Naive thymus-derived CD4-positive, alpha-beta T cell (primary cell): Measurements from ENCODE around the gene ABI1. TPM values are rescaled to one million over a fixed set of nuclear protein-coding genes. Genes with fewer than 3 reads are reported as not detected.

ENCODE experiments used
- ATAC-seq: fragments of 150-1000 bp; cut with Tn5 transposase; 2 replicates; pipeline ENCODE4 v1.10.0; 2021; ENCODE audit warnings: mild to moderate bottlenecking, moderate library complexity
- CTCF ChIA-PET: fragments of 350-600 bp; sonication (Branson Sonifier 250); formaldehyde crosslinking; loops from one replicate; lab custom pipeline; 2021; ENCODE audit warnings: antibody characterized with exemption; lab: Charles Lee
- POLR2A ChIA-PET: fragments of 350-600 bp; sonication (Branson Sonifier 250); formaldehyde crosslinking; loops from one replicate; lab custom pipeline; 2021; ENCODE audit warnings: antibody characterized with exemption, inconsistent platforms; lab: Charles Lee
- DNase-seq, 9 donors: peaks; one replicate each; pipeline versions ENCODE4 v3.0.0 to v3.0.0-alpha.2; 2020 to 2022; ENCODE audit warnings: mixed read lengths in 1 of 9
- H3K27ac ChIP-seq: one replicate; pipeline ENCODE4 v1.7.0; 2013; ENCODE audit warnings: mild to moderate bottlenecking, low read depth, low read length, moderate library complexity
- H3K27me3 ChIP-seq, 2 donors: one replicate each; pipeline ENCODE4 v1.7.0; 2013; ENCODE audit warnings: low read length in 2 of 2, mild to moderate bottlenecking in 2 of 2, moderate library complexity in 2 of 2; ENCODE audit not compliant: control insufficient read depth in 2 of 2, insufficient read depth in 2 of 2
- H3K36me3 ChIP-seq, 3 experiments: 1 replicate in 2 of 3; 2 replicates in 1 of 3; pipeline ENCODE4 v1.7.0; 2013; ENCODE audit warnings: low read length in 3 of 3, mild to moderate bottlenecking in 3 of 3, moderate library complexity in 1 of 3; ENCODE audit not compliant: insufficient read depth in 3 of 3, control insufficient read depth in 2 of 3
- H3K4me1 ChIP-seq, 2 donors: one replicate each; pipeline ENCODE4 v1.7.0; 2013; ENCODE audit warnings: low read length in 2 of 2, mild to moderate bottlenecking in 2 of 2, moderate library complexity in 1 of 2; ENCODE audit not compliant: control insufficient read depth in 2 of 2, insufficient read depth in 2 of 2
- H3K4me3 ChIP-seq: 2 replicates; pipeline ENCODE4 v1.7.0; 2013; ENCODE audit warnings: mild to moderate bottlenecking, low read length
- H3K9me3 ChIP-seq, 3 experiments: 1 replicate in 2 of 3; 2 replicates in 1 of 3; pipeline ENCODE4 v1.7.0; 2013; ENCODE audit warnings: low read length in 3 of 3; ENCODE audit not compliant: control insufficient read depth in 2 of 3
- H3K27ac Mint-ChIP-seq, 9 donors: one replicate each; pipeline ENCODE4 v1.8.0; 2020 to 2022; ENCODE audit warnings: mixed read lengths in 9 of 9, mild to moderate bottlenecking in 8 of 9, moderate library complexity in 5 of 9, inconsistent platforms in 2 of 9
- H3K27me3 Mint-ChIP-seq, 5 donors: one replicate each; pipeline ENCODE4 v1.8.0; 2021 to 2022; ENCODE audit warnings: mixed read lengths in 5 of 5, mild to moderate bottlenecking in 1 of 5
- H3K36me3 Mint-ChIP-seq, 5 donors: one replicate each; pipeline ENCODE4 v1.8.0; 2020 to 2022; ENCODE audit warnings: mixed read lengths in 5 of 5, mild to moderate bottlenecking in 3 of 5, inconsistent platforms in 1 of 5
- H3K4me1 Mint-ChIP-seq, 7 donors: one replicate each; pipeline ENCODE4 v1.8.0; 2020 to 2022; ENCODE audit warnings: mixed read lengths in 7 of 7, mild to moderate bottlenecking in 3 of 7, inconsistent platforms in 1 of 7
- H3K4me3 Mint-ChIP-seq, 10 donors: one replicate each; pipeline ENCODE4 v1.8.0; 2020 to 2022; ENCODE audit warnings: mild to moderate bottlenecking in 10 of 10, mixed read lengths in 10 of 10, moderate library complexity in 6 of 10, inconsistent platforms in 2 of 10
- H3K9me3 Mint-ChIP-seq, 11 donors: one replicate each; pipeline ENCODE4 v1.8.0; 2020 to 2022; ENCODE audit warnings: mixed read lengths in 11 of 11, mild to moderate bottlenecking in 4 of 11, inconsistent platforms in 1 of 11, moderate library complexity in 1 of 11
- intact Hi-C, 2 donors: fragments of 100-400 bp; cut with micrococcal nuclease; formaldehyde crosslinking; loops; one replicate each; pipeline ENCODE4 v1.15.1; 2023
- polyA plus RNA-seq, 2 donors: library from polyadenylated mRNA; unstranded; fragments of 300-500 nt; fragmentation: Illumina TruSeq; gene quantifications; one replicate each; pipeline ENCODE4 v1.2.3, GENCODE V29; 2021
- total RNA-seq, 6 experiments: library from RNA in 5 of 6; stranded (reverse) in 5 of 6; gene quantifications; 1 replicate in 5 of 6; 2 replicates in 1 of 6; pipeline ENCODE4 v1.2.3 and lab custom pipeline; 2021 to 2026

The ABI1 gene
- total and polyA plus RNA-seq, 7 experiments from 2014 or later, result 61.9 to 73.7 (median 66.0) TPM

DNA sequence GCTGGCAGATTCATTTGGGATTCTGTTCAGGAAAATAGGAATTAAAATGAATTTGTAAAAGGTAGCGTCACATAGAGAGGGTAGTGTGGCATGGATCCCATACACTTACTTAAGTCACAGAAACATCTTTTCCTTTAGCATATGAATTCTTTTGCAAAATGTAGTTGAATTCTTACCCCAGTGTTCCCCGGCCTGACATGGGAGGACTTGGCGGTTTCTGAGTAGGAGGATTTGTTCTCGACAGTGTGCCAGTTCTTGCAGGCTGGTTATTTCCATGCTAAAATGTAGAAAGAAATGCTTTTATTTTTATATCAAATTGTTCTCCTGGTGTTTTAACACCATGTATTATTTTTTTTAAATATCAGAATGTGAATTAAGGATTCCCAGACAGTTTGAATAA lies 90.7 kb downstream of the ABI1 start:
- ATAC-seq, result no peak
- H3K4me1 Mint-ChIP-seq, result peaks cover 11 to 53% (median 42%) of the 10 kb centered on the region in 7 donors
- no peak overlapping the region for H3K4me3 Mint-ChIP-seq
- POLR2A ChIA-PET, result no interaction called here
- CTCF ChIA-PET, result no interaction called here
- H3K9me3 ChIP-seq, result no peaks in the 10 kb centered on the region
- no peak overlapping the region for H3K27ac ChIP-seq
- H3K4me3 ChIP-seq, result no peak overlapping the region
- no peaks in the 10 kb centered on the region for H3K27me3 ChIP-seq
- H3K36me3 ChIP-seq, result peaks cover 0 to 12% (median 4%) of the 10 kb centered on the region in 3 experiments
- no peaks in the 10 kb centered on the region for H3K27me3 Mint-ChIP-seq
- no peaks in the 10 kb centered on the region for H3K4me1 ChIP-seq
- no peaks in the 10 kb centered on the region for H3K9me3 Mint-ChIP-seq
- intact Hi-C loops, result no loop called here
- H3K27ac Mint-ChIP-seq, result no peak overlapping the region
- no peak for DNase-seq
- peaks cover 4 to 25% (median 10%) of the 10 kb centered on the region in 5 donors for H3K36me3 Mint-ChIP-seq

DNA sequence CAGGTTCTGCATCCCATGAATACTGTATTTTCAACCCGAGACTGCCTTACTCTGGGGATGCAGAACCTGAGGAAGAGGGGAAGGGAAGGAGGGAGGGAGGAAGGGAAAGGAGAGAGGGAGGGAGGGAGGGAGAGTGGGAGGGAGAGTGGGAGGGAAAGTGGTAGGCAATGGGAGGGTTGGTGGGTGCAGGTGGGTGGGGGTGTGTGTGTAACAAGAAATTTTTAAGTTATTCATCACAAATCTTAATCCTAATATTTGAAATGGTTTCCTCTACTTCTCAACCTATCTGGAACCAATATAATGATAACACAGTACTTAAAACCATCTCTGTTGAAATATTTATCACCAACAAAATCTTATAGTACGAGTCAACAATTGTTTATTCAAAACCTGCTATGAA lies 95.2 kb downstream of the ABI1 start:
- no peaks in the 10 kb centered on the region for H3K9me3 ChIP-seq
- Mint-ChIP-seq H3K27me3 (no peaks in the 10 kb centered on the region), H3K4me1 (peaks cover 0 to 18% (median 15%) of the 10 kb centered on the region in 7 donors), H3K4me3 (no peak overlapping the region), H3K36me3 (peaks cover 4 to 39% (median 15%) of the 10 kb centered on the region in 5 donors), H3K27ac (peak overlapping the region in 3 of 9 donors; percentile 19 to 62 (median 47)), H3K9me3 (no peaks in the 10 kb centered on the region)
- no peak for DNase-seq
- H3K36me3 ChIP-seq, result peaks cover 0 to 33% (median 15%) of the 10 kb centered on the region in 3 experiments
- no peak overlapping the region for H3K4me3 ChIP-seq
- H3K4me1 ChIP-seq, result no peaks in the 10 kb centered on the region
- no peaks in the 10 kb centered on the region for H3K27me3 ChIP-seq
- ChIA-PET CTCF (no interaction called here), POLR2A (no interaction called here)
- intact Hi-C loops, result no loop called here
- H3K27ac ChIP-seq, result no peak overlapping the region
- no peak for ATAC-seq

DNA sequence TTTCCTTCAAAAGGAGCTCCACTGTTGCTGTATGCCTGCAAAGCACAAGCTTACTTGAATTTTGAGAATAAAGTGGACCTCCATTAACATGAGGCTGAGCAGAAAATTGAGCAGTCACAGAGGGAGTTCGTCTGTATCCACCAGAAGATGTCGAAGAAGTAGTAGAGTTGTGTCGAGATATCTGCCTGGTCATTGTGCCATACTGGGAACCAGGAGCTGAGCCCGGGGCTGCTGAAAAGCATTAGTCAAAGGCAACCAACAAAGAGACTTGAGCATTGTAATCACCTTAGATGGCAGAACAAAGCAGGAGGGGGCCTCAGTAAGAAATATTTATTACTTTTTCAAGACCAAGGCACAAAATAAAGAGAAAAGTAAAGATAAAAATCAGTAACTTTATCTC lies 101.8 kb downstream of the ABI1 start:
- H3K27ac Mint-ChIP-seq, result peak overlapping the region in 4 of 9 donors; percentile 13 to 62 (median 42)
- H3K4me3 ChIP-seq, result no peak overlapping the region
- no peaks in the 10 kb centered on the region for H3K9me3 Mint-ChIP-seq
- H3K4me1 ChIP-seq, result no peaks in the 10 kb centered on the region
- H3K27me3 ChIP-seq, result no peaks in the 10 kb centered on the region
- ATAC-seq (no peak), DNase-seq (no peak)
- H3K36me3 Mint-ChIP-seq, result peaks cover 7 to 32% (median 12%) of the 10 kb centered on the region in 5 donors
- peaks cover under 1 to 13% (median 10%) of the 10 kb centered on the region in 7 donors for H3K4me1 Mint-ChIP-seq
- H3K27me3 Mint-ChIP-seq, result no peaks in the 10 kb centered on the region
- ChIA-PET POLR2A (no interaction called here), CTCF (no interaction called here)
- no peak overlapping the region for H3K27ac ChIP-seq
- no peak overlapping the region for H3K4me3 Mint-ChIP-seq
- peaks cover 0 to 22% (median 4%) of the 10 kb centered on the region in 3 experiments for H3K36me3 ChIP-seq
- intact Hi-C loops, result loop anchor here in 1 of 2 donors (10.0 kb wide), 1 partner anchor 376 kb away; no protein-coding TSS in a partner anchor
- H3K9me3 ChIP-seq, result no peaks in the 10 kb centered on the region

DNA sequence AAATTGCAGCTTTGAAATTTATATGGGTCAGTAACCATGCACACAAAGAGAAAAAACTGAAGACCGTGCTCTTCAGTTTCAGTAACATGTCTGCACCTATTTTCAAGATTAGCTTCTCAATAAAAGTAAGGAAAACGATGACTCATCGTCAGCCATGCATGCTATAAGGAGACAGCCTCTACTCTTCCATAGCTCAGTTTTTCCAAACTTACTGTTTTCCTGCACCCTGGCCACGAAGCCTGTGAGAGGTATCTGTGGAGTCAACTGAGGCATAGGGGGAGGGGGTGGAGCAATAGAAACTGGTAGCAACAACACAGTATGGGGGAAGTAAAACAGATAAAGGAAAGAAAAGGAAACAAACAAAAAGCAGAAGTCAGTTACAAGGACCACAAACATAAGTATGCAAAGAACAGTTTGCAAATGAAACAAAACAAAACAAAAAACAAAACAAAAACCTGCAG lies 105.3 kb downstream of the ABI1 start:
- Mint-ChIP-seq H3K4me3 (peak overlapping the region in 1 of 10 donors; percentile 44), H3K4me1 (peaks cover 1 to 22% (median 4%) of the 10 kb centered on the region in 7 donors), H3K9me3 (no peaks in the 10 kb centered on the region), H3K27ac (peak overlapping the region in 7 of 9 donors; percentile 32 to 78 (median 68)), H3K36me3 (peaks cover 5 to 23% (median 9%) of the 10 kb centered on the region in 5 donors), H3K27me3 (no peaks in the 10 kb centered on the region)
- H3K4me3 ChIP-seq, result no peak overlapping the region
- DNase-seq (no peak), ATAC-seq (no peak)
- CTCF ChIA-PET, result no interaction called here
- POLR2A ChIA-PET, result interaction anchor here (0.9 kb wide), 1 partner anchor 15 kb away, joined by 3 read pairs; no protein-coding TSS in a partner anchor
- H3K27ac ChIP-seq, result no peak overlapping the region
- intact Hi-C loops, result loop anchor here in 1 of 2 donors (10.0 kb wide), 1 partner anchor 379 kb away; no protein-coding TSS in a partner anchor
- H3K9me3 ChIP-seq, result no peaks in the 10 kb centered on the region
- H3K4me1 ChIP-seq, result no peaks in the 10 kb centered on the region
- H3K36me3 ChIP-seq, result peaks cover 0 to 20% (median 0%) of the 10 kb centered on the region in 3 experiments
- H3K27me3 ChIP-seq, result no peaks in the 10 kb centered on the region

DNA sequence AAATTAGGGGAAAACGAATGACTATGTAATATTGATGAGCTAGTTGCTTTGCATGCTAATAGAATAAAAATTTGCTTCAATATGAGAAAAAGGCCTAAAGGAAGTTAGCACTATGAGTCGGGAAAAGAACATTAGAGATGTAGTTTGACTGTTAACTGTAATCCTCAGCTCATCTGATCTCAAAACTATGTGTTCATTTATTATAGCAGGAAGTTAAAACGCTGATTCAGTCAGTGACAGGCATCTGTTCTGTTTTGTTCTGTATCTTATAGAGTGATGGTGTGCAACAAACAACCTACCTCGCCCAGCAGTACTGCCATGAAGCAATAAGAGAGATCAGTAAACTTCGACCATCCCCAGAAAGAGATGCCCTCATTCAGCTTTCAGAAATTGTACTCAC lies 114.7 kb downstream of the ABI1 start:
- POLR2A ChIA-PET, result interaction anchor here (0.6 kb wide), 1 partner anchor 137 kb away, joined by 3 read pairs; no protein-coding TSS in a partner anchor
- peaks cover 0 to 25% (median 8%) of the 10 kb centered on the region in 3 experiments for H3K36me3 ChIP-seq
- intact Hi-C loops, result loop anchor here in 1 of 2 donors (5.0 kb wide), 1 partner anchor 116 kb away; the partner anchor contains the start of gene ABI1
- no peaks in the 10 kb centered on the region for H3K4me1 ChIP-seq
- Mint-ChIP-seq H3K36me3 (peaks cover 0 to 49% (median 24%) of the 10 kb centered on the region in 5 donors), H3K9me3 (peaks cover 0 to 4% (median 0%) of the 10 kb centered on the region in 11 donors), H3K27me3 (no peaks in the 10 kb centered on the region), H3K4me1 (peaks cover 0 to 35% (median 0%) of the 10 kb centered on the region in 7 donors), H3K4me3 (no peak overlapping the region), H3K27ac (peak overlapping the region in 7 of 9 donors; percentile 2 to 77 (median 39))
- H3K9me3 ChIP-seq, result no peaks in the 10 kb centered on the region
- H3K4me3 ChIP-seq, result no peak overlapping the region
- DNase-seq, result no peak
- CTCF ChIA-PET, result no interaction called here
- no peak overlapping the region for H3K27ac ChIP-seq
- H3K27me3 ChIP-seq, result no peaks in the 10 kb centered on the region
- no peak for ATAC-seq

DNA sequence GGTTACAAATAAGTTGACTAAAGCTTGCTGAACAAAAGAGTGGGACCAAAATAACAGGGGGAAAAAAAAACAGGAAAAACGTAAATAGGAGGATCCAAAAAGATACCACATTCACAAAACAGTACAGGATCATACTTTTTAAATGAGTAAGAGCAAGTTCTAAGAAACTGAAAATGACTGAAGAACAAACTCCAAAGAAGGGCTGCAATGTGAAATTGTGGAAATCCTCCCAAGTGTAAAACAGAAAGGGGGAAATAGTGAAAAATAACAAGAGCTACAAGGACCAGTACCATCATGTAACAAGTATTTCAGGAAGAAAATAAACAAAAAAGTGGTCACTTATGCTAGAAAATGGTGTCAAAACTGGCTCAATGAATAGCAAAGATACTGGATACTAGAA lies 116.9 kb downstream of the ABI1 start:
- Mint-ChIP-seq H3K9me3 (peaks cover 0 to 4% (median 0%) of the 10 kb centered on the region in 11 donors), H3K36me3 (peaks cover 0 to 60% (median 31%) of the 10 kb centered on the region in 5 donors), H3K4me1 (peaks cover 0 to 55% (median 0%) of the 10 kb centered on the region in 7 donors), H3K27ac (peak overlapping the region in 6 of 9 donors; percentile 29 to 68 (median 55)), H3K4me3 (no peak overlapping the region), H3K27me3 (no peaks in the 10 kb centered on the region)
- Histone ChIP-seq H3K4me1 (no peaks in the 10 kb centered on the region), H3K4me3 (no peak overlapping the region), H3K27ac (no peak overlapping the region), H3K27me3 (no peaks in the 10 kb centered on the region), H3K9me3 (no peaks in the 10 kb centered on the region), H3K36me3 (peaks cover 0 to 19% (median 8%) of the 10 kb centered on the region in 3 experiments)
- intact Hi-C loops, result no loop called here
- no peak for ATAC-seq
- ChIA-PET CTCF (interaction anchor here (1.1 kb wide), 1 partner anchor 13 kb away, joined by 3 read pairs; no protein-coding TSS in a partner anchor), POLR2A (no interaction called here)
- DNase-seq, result no peak
